ENCODE data around the gene SEMA3C.

SEMA3C gene

GRCh38 chr7:80724249-80724871, 194.5 kb downstream of the SEMA3C start:
- DNase-seq (ENCODE audit: low read depth), result peak; percentile 74
- TF ChIP-seq CTCF (conservative IDR thresholded peaks at IDR 0.05; ENCODE audit: low read depth, low read length), result no peak
- H3K4me3 ChIP-seq (ENCODE audit: low read depth, low read length), result no peak overlapping the region

- TF ChIP-seq CTCF (conservative IDR thresholded peaks at IDR 0.05; ENCODE audit: low read depth, low read length), result no peak
- no peak overlapping the region for H3K4me3 ChIP-seq (ENCODE audit: low read depth, low read length)
- DNase-seq (ENCODE audit: low read depth), result peak; percentile 99
Observed at GRCh38 chr7:80722616-80723195, 196.1 kb downstream of the SEMA3C start.

GRCh38 chr7:80721883-80722615, 196.8 kb downstream of the SEMA3C start:
- no peak overlapping the region for H3K4me3 ChIP-seq (ENCODE audit: low read depth, low read length)
- peak; percentile 92 for DNase-seq (ENCODE audit: low read depth)
- TF ChIP-seq CTCF (conservative IDR thresholded peaks at IDR 0.05; ENCODE audit: low read depth, low read length), result no peak

GRCh38 chr7:80720146-80720545, 198.7 kb downstream of the SEMA3C start:
- TF ChIP-seq CTCF (conservative IDR thresholded peaks at IDR 0.05; ENCODE audit: low read depth, low read length), result no peak
- no peak overlapping the region for H3K4me3 ChIP-seq (ENCODE audit: low read depth, low read length)
- DNase-seq (ENCODE audit: low read depth), result no peak

GRCh38 chr7:80719261-80719660, 199.6 kb downstream of the SEMA3C start:
- H3K4me3 ChIP-seq (ENCODE audit: low read depth, low read length), result no peak overlapping the region
- DNase-seq (ENCODE audit: low read depth), result peak; percentile 76
- no peak for TF ChIP-seq CTCF (conservative IDR thresholded peaks at IDR 0.05; ENCODE audit: low read depth, low read length)

- H3K4me3 ChIP-seq (ENCODE audit: low read depth, low read length), result no peak overlapping the region
- DNase-seq (ENCODE audit: low read depth), result no peak
- no peak for TF ChIP-seq CTCF (conservative IDR thresholded peaks at IDR 0.05; ENCODE audit: low read depth, low read length)
Observed at GRCh38 chr7:80711531-80711930, 207.3 kb downstream of the SEMA3C start.

Measured in choroid plexus epithelial cell (primary cell).